ENCODE data around the gene TMPRSS11A. TPM values are rescaled to one million over a fixed set of nuclear protein-coding genes. Genes with fewer than 3 reads are reported as not detected.

The TMPRSS11A gene
- total and polyA plus RNA-seq, 2 experiments from 2014 or later = not detected

GRCh38 chr4:67869580-67870190 lies 93.6 kb downstream of the TMPRSS11A start (continued):
- no peak for TF ChIP-seq CREB1 (CRISPR knock-in tag; IDR thresholded peaks at IDR 0.05; ENCODE audit: low read depth)
- TF ChIP-seq EZH2 (IDR thresholded peaks at IDR 0.05; ENCODE audit: low read depth, unreplicated experiment) = no peak
- TF ChIP-seq, protein P1, sequence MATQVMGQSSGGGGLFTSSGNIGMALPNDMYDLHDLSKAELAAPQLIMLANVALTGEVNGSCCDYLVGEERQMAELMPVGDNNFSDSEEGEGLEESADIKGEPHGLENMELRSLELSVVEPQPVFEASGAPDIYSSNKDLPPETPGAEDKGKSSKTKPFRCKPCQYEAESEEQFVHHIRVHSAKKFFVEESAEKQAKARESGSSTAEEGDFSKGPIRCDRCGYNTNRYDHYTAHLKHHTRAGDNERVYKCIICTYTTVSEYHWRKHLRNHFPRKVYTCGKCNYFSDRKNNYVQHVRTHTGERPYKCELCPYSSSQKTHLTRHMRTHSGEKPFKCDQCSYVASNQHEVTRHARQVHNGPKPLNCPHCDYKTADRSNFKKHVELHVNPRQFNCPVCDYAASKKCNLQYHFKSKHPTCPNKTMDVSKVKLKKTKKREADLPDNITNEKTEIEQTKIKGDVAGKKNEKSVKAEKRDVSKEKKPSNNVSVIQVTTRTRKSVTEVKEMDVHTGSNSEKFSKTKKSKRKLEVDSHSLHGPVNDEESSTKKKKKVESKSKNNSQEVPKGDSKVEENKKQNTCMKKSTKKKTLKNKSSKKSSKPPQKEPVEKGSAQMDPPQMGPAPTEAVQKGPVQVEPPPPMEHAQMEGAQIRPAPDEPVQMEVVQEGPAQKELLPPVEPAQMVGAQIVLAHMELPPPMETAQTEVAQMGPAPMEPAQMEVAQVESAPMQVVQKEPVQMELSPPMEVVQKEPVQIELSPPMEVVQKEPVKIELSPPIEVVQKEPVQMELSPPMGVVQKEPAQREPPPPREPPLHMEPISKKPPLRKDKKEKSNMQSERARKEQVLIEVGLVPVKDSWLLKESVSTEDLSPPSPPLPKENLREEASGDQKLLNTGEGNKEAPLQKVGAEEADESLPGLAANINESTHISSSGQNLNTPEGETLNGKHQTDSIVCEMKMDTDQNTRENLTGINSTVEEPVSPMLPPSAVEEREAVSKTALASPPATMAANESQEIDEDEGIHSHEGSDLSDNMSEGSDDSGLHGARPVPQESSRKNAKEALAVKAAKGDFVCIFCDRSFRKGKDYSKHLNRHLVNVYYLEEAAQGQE (IDR thresholded peaks at IDR 0.05; ENCODE audit: unreplicated experiment) = no peak
- no peak for TF ChIP-seq ZNF331 (CRISPR knock-in tag; IDR thresholded peaks at IDR 0.05; ENCODE audit: low read depth)
- no peak for TF ChIP-seq POLR2AphosphoS5 (IDR thresholded peaks at IDR 0.05; ENCODE audit: low read depth)

GRCh38 chr4:67861513-67861912 lies 101.8 kb downstream of the TMPRSS11A start:
- no peaks in the 10 kb centered on the region for H3K4me1 ChIP-seq (ENCODE audit: insufficient read depth)
- no peaks in the 10 kb centered on the region for H3K79me2 ChIP-seq (replicated peaks; ENCODE audit: insufficient read depth)
- no peak for TF ChIP-seq ZNF114 (CRISPR knock-in tag; IDR thresholded peaks at IDR 0.05)
- no peaks in the 10 kb centered on the region for H4K20me1 ChIP-seq (replicated peaks; ENCODE audit: insufficient read depth)
- H3K27ac ChIP-seq (ENCODE audit: low read depth) = no peak overlapping the region
- DNase-seq (ENCODE audit: low spot score) (no peak), ATAC-seq (no peak)
- Mint-ChIP-seq H3K36me3 (ENCODE audit: low read depth) (no peaks in the 10 kb centered on the region), H3K4me1 (peaks cover 3% of the 10 kb centered on the region; the same call in 1 of the 3 replicates), H3K27me3 (ENCODE audit: insufficient read depth, low read depth, poor library complexity) (no peaks in the 10 kb centered on the region), H3K9me3 (no peaks in the 10 kb centered on the region), H3K27ac (no peak overlapping the region), H3K4me3 (no peak overlapping the region)
- no peak overlapping the region for H3K4me2 ChIP-seq
- H2AFZ ChIP-seq = no peak overlapping the region
- H3K36me3 ChIP-seq (ENCODE audit: insufficient read depth) = no peaks in the 10 kb centered on the region
- no peaks in the 10 kb centered on the region for H3F3A ChIP-seq (replicated peaks; ENCODE audit: low read depth)
- H3K4me3 ChIP-seq = no peak overlapping the region
- H3K9me2 ChIP-seq (ENCODE audit: insufficient read depth) = no peaks in the 10 kb centered on the region
- no peaks in the 10 kb centered on the region for H3K27me3 ChIP-seq (ENCODE audit: insufficient read depth)

Small RNA genes lying within 50 kb of the gene (small RNA-seq; reads per million reads assigned to genes)
- gene RNU6-95P (ENCODE audit: low replicate concordance) = not detected

Other genes starting within 250 kb of the TMPRSS11A start
- gene GNRHR, start 209.1 kb downstream of the TMPRSS11A start, total RNA-seq (2014; rRNA removed; shearing (Covaris generic)) = not detected in 2 replicates
- gene GNRHR, start 209.1 kb downstream of the TMPRSS11A start, polyA plus RNA-seq (2016; fragmentation: Nextera tagmentation; extraction: Ambion mirVana) = 0.10 TPM in 1 of 2 replicates, not detected in the other
- gene TMPRSS11D, start 79.5 kb downstream of the TMPRSS11A start, total RNA-seq (2014; rRNA removed; shearing (Covaris generic)) = not detected in 2 replicates
- not detected in 2 replicates for gene TMPRSS11D, start 79.5 kb downstream of the TMPRSS11A start, polyA plus RNA-seq (2016; fragmentation: Nextera tagmentation; extraction: Ambion mirVana)
- gene TMPRSS11F, start 166.4 kb upstream of the TMPRSS11A start, total RNA-seq (2014; rRNA removed; shearing (Covaris generic)) = 0.27 TPM in 1 of 2 replicates, not detected in the other
- not detected in 2 replicates for gene TMPRSS11F, start 166.4 kb upstream of the TMPRSS11A start, polyA plus RNA-seq (2016; fragmentation: Nextera tagmentation; extraction: Ambion mirVana)